ENCODE data around the gene UBAP1. TPM values are rescaled to one million over a fixed set of nuclear protein-coding genes. Genes with fewer than 3 reads are reported as not detected.
"Not testable (repeated sequence)": the region's sequence is repeated elsewhere in the genome, so short reads cannot be mapped to it uniquely, and the experiment has no call there.

Gene UBAP1
- total RNA-seq, 1 donor from 2014 or later: 30.6 TPM

GRCh38 chr9:34267660-34268059, 88.8 kb downstream of the UBAP1 start:
- Mint-ChIP-seq H3K27me3 (no peaks in the 10 kb centered on the region), H3K4me3 (no peak overlapping the region), H3K9me3 (no peaks in the 10 kb centered on the region), H3K27ac (no peak overlapping the region), H3K4me1 (no peaks in the 10 kb centered on the region), H3K36me3 (ENCODE audit: low read depth) (no peaks in the 10 kb centered on the region)
- ATAC-seq (ENCODE audit: low read depth) (no peak), DNase-seq (no peak)
- CTCF ChIA-PET: no interaction called here
- POLR2A ChIA-PET: no interaction called here
- no peak for TF ChIP-seq CTCF (IDR thresholded peaks at IDR 0.05)
- intact Hi-C loops (cut with micrococcal nuclease): no loop called here

- no peak overlapping the region for H3K4me3 Mint-ChIP-seq
These were observed 92.6 kb downstream of the UBAP1 start for GRCh38 chr9:34271265-34272006.

GRCh38 chr9:34272101-34272541, 93.3 kb downstream of the UBAP1 start:
- Mint-ChIP-seq H3K9me3 (no peaks in the 10 kb centered on the region), H3K4me1 (no peaks in the 10 kb centered on the region), H3K27ac (no peak overlapping the region), H3K27me3 (no peaks in the 10 kb centered on the region), H3K36me3 (ENCODE audit: low read depth) (no peaks in the 10 kb centered on the region), H3K4me3 (no peak overlapping the region)
- no peak for DNase-seq
- ChIA-PET POLR2A (no interaction called here), CTCF (no interaction called here)
- intact Hi-C loops (cut with micrococcal nuclease): no loop called here
- no peak for TF ChIP-seq CTCF (IDR thresholded peaks at IDR 0.05)
- ATAC-seq (ENCODE audit: low read depth): no peak

More at GRCh38 chr9:34271265-34272006, 92.6 kb downstream of the UBAP1 start:
- no peak for TF ChIP-seq CTCF (IDR thresholded peaks at IDR 0.05)
- intact Hi-C loops (cut with micrococcal nuclease): no loop called here
- ChIA-PET POLR2A (no interaction called here), CTCF (no interaction called here)
- Mint-ChIP-seq H3K4me1 (no peaks in the 10 kb centered on the region), H3K27ac (no peak overlapping the region), H3K27me3 (no peaks in the 10 kb centered on the region), H3K36me3 (ENCODE audit: low read depth) (no peaks in the 10 kb centered on the region), H3K9me3 (no peaks in the 10 kb centered on the region)
- DNase-seq (no peak), ATAC-seq (ENCODE audit: low read depth) (no peak)

- H3K27me3 Mint-ChIP-seq; DNase-seq; H3K9me3 Mint-ChIP-seq; H3K4me3 Mint-ChIP-seq; intact Hi-C loops (cut with micrococcal nuclease); H3K4me1 Mint-ChIP-seq; H3K36me3 Mint-ChIP-seq (ENCODE audit: low read depth); H3K27ac Mint-ChIP-seq; CTCF ChIA-PET; POLR2A ChIA-PET; ATAC-seq (ENCODE audit: low read depth): not testable (repeated sequence)
These were observed 94.7 kb downstream of the UBAP1 start for GRCh38 chr9:34273588-34273987.

- H3K4me3 Mint-ChIP-seq: no peak overlapping the region
- no peaks in the 10 kb centered on the region for H3K4me1 Mint-ChIP-seq
- H3K36me3 Mint-ChIP-seq (ENCODE audit: low read depth): no peaks in the 10 kb centered on the region
- DNase-seq (no peak), ATAC-seq (ENCODE audit: low read depth) (no peak)
- TF ChIP-seq CTCF (IDR thresholded peaks at IDR 0.05): no peak
- H3K9me3 Mint-ChIP-seq: no peaks in the 10 kb centered on the region
- no peak overlapping the region for H3K27ac Mint-ChIP-seq
- intact Hi-C loops (cut with micrococcal nuclease): no loop called here
- no peaks in the 10 kb centered on the region for H3K27me3 Mint-ChIP-seq
- ChIA-PET CTCF (no interaction called here), POLR2A (no interaction called here)
These were observed 97.0 kb downstream of the UBAP1 start for GRCh38 chr9:34275811-34276210.

- H3K27me3 Mint-ChIP-seq: no peaks in the 10 kb centered on the region
- ATAC-seq (ENCODE audit: low read depth) (no peak), DNase-seq (no peak)
- no peaks in the 10 kb centered on the region for H3K4me1 Mint-ChIP-seq
- ChIA-PET CTCF (no interaction called here), POLR2A (no interaction called here)
- no peak for TF ChIP-seq CTCF (IDR thresholded peaks at IDR 0.05)
- no peaks in the 10 kb centered on the region for H3K36me3 Mint-ChIP-seq (ENCODE audit: low read depth)
- no peak overlapping the region for H3K4me3 Mint-ChIP-seq
- H3K9me3 Mint-ChIP-seq: no peaks in the 10 kb centered on the region
- intact Hi-C loops (cut with micrococcal nuclease): no loop called here
- no peak overlapping the region for H3K27ac Mint-ChIP-seq
These were observed 97.9 kb downstream of the UBAP1 start for GRCh38 chr9:34276772-34277171.

Measured in activated B cell treated with CpG ODN at 0.5 μM for 24 hours (primary cell).